Nephron progenitor cell (in vitro differentiated cells): Measurements from ENCODE around the gene ATE1.

Experiments used
- DNase-seq: peaks from one replicate; pipeline ENCODE4 v3.0.0; 2021
- H3K27ac Mint-ChIP-seq: 2 replicates; pipeline ENCODE4 v1.8.0; 2021; ENCODE audit warnings: mild to moderate bottlenecking, moderate library complexity, mixed read lengths
- H3K27me3 Mint-ChIP-seq: 2 replicates; pipeline ENCODE4 v1.8.0; 2021; ENCODE audit warnings: mild to moderate bottlenecking, low read depth, mixed read lengths; ENCODE audit not compliant: poor library complexity
- H3K36me3 Mint-ChIP-seq: 2 replicates; pipeline ENCODE4 v1.8.0; 2021; ENCODE audit warnings: low read depth, mixed read lengths
- H3K4me1 Mint-ChIP-seq: 2 replicates; pipeline ENCODE4 v1.8.0; 2021; ENCODE audit warnings: mixed read lengths
- H3K4me3 Mint-ChIP-seq: 2 replicates; pipeline ENCODE4 v1.8.0; 2021; ENCODE audit warnings: mild to moderate bottlenecking, moderate library complexity, mixed read lengths
- H3K9me3 Mint-ChIP-seq: 2 replicates; pipeline ENCODE4 v1.8.0; 2021; ENCODE audit warnings: mild to moderate bottlenecking, moderate library complexity, mixed read lengths
- TF ChIP-seq, protein P1 (sequence below): fragments of 200-600 bp; sonication (generic); IDR thresholded peaks from 2 replicates; pipeline ENCODE4 v1.5.0; 2021; ENCODE audit warnings: antibody characterized with exemption

ATE1 gene

GRCh38 chr10:121715076-121715475 lies 212.8 kb downstream of the ATE1 start:
- Mint-ChIP-seq H3K4me1 (peaks cover 11% of the 10 kb centered on the region), H3K9me3 (peaks cover 36% of the 10 kb centered on the region), H3K36me3 (peaks cover 15% of the 10 kb centered on the region), H3K27ac (no peak overlapping the region), H3K4me3 (no peak overlapping the region), H3K27me3 (peaks cover 12% of the 10 kb centered on the region)
- TF ChIP-seq, protein P1, sequence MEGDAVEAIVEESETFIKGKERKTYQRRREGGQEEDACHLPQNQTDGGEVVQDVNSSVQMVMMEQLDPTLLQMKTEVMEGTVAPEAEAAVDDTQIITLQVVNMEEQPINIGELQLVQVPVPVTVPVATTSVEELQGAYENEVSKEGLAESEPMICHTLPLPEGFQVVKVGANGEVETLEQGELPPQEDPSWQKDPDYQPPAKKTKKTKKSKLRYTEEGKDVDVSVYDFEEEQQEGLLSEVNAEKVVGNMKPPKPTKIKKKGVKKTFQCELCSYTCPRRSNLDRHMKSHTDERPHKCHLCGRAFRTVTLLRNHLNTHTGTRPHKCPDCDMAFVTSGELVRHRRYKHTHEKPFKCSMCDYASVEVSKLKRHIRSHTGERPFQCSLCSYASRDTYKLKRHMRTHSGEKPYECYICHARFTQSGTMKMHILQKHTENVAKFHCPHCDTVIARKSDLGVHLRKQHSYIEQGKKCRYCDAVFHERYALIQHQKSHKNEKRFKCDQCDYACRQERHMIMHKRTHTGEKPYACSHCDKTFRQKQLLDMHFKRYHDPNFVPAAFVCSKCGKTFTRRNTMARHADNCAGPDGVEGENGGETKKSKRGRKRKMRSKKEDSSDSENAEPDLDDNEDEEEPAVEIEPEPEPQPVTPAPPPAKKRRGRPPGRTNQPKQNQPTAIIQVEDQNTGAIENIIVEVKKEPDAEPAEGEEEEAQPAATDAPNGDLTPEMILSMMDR: no peak
- DNase-seq: no peak

DNA sequence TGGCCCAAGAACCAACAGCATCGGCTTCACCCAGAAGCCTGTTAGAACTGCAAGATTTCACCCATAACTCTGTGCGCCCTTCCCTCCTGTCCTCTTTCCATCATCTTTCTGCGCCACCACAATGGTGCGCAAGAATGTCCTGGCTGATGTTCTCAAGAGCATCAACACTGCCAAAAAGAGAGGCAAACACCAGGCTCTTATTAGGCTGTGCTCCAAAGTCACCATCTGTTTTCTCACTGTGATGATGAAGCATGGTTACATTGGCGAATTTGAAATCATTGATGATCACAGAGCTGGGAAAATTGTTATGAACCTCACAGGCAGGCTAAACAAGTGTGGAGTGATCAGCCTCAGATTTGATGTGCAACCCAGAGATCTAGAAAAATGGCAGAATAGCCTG lies 214.3 kb downstream of the ATE1 start:
- Mint-ChIP-seq H3K36me3 (peaks cover 5% of the 10 kb centered on the region), H3K4me3 (no peak overlapping the region), H3K27ac (no peak overlapping the region), H3K27me3 (peaks cover 14% of the 10 kb centered on the region), H3K9me3 (peaks cover 22% of the 10 kb centered on the region), H3K4me1 (peaks cover 27% of the 10 kb centered on the region)
- TF ChIP-seq, protein P1: no peak
- DNase-seq: no peak

- Mint-ChIP-seq H3K4me1 (peaks cover 30% of the 10 kb centered on the region), H3K27ac (no peak overlapping the region)
These were observed 216.9 kb downstream of the ATE1 start for GRCh38 chr10:121710971-121711370.

GRCh38 chr10:121710207-121710606 lies 217.6 kb downstream of the ATE1 start:
- Mint-ChIP-seq H3K9me3 (peaks cover 14% of the 10 kb centered on the region), H3K27me3 (peaks cover 19% of the 10 kb centered on the region), H3K4me1 (peaks cover 30% of the 10 kb centered on the region), H3K36me3 (no peaks in the 10 kb centered on the region), H3K27ac (peak overlapping the region; percentile 77), H3K4me3 (peak overlapping the region; percentile 59)
- TF ChIP-seq, protein P1: no peak
- no peak for DNase-seq

More at GRCh38 chr10:121710971-121711370, 216.9 kb downstream of the ATE1 start:
- H3K4me3 Mint-ChIP-seq: no peak overlapping the region
- TF ChIP-seq, protein P1: no peak
- no peak for DNase-seq
- H3K27me3 Mint-ChIP-seq: peaks cover 19% of the 10 kb centered on the region
- peaks cover 14% of the 10 kb centered on the region for H3K9me3 Mint-ChIP-seq
- no peaks in the 10 kb centered on the region for H3K36me3 Mint-ChIP-seq

- no peak for DNase-seq
- Mint-ChIP-seq H3K27ac (no peak overlapping the region), H3K4me1 (peaks cover 30% of the 10 kb centered on the region), H3K36me3 (no peaks in the 10 kb centered on the region), H3K9me3 (peaks cover 14% of the 10 kb centered on the region), H3K27me3 (peaks cover 19% of the 10 kb centered on the region), H3K4me3 (peak overlapping the region; percentile 33)
- TF ChIP-seq, protein P1: no peak
These were observed 218.2 kb downstream of the ATE1 start for GRCh38 chr10:121709675-121710073.
